Measurements from ENCODE around the gene PITPNC1.

DNA sequence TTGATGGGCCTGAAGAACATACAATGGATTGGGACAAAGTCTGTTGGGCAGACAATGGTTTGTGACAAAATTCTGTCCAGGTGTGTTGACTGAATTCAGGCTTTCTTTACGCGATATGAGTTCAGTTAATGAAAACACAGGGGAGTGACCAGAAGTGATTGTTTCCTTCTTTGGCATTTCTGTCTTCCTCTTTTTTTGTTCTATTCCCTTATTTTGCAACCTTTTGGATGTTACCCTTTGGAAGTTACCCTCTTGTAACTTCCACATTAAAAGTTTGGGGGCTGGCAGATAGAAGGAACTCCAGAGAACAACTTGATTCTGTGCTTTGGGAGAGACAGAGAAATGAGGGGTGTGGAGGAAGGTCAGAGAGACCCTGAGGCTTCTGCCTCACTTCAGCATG is 126.7 kb downstream of the PITPNC1 start:
- TF ChIP-seq MAZ (IDR thresholded peaks at IDR 0.05; ENCODE audit: borderline replicate concordance, low read depth, low read length) (no peak), MAZ (CRISPR knock-in tag; IDR thresholded peaks at IDR 0.05; ENCODE audit: low read depth) (no peak), SUZ12 (IDR thresholded peaks at IDR 0.05; ENCODE audit: low read depth, low read length) (no peak), ZNF614 (CRISPR knock-in tag; IDR thresholded peaks at IDR 0.05; ENCODE audit: borderline replicate concordance) (no peak), ZNF776 (CRISPR knock-in tag; IDR thresholded peaks at IDR 0.05) (no peak), EP300 (IDR thresholded peaks at IDR 0.05; ENCODE audit: low read depth in 2 of 2, low read length in 2 of 2) (no peak), EP300 (CRISPR knock-in tag; IDR thresholded peaks at IDR 0.05; ENCODE audit: borderline replicate concordance) (no peak), SP5 (CRISPR knock-in tag; IDR thresholded peaks at IDR 0.05; ENCODE audit: borderline replicate concordance, low read depth) (no peak), POLR2A (IDR thresholded peaks at IDR 0.05; ENCODE audit: insufficient read depth in 1 of 2, low read depth in 2 of 2, low read length in 2 of 2) (no peak), CENPT (CRISPR knock-in tag; IDR thresholded peaks at IDR 0.05; ENCODE audit: low read depth) (no peak), ARHGAP35 (CRISPR knock-in tag; IDR thresholded peaks at IDR 0.05; ENCODE audit: borderline replicate concordance) (no peak)
- TF ChIP-seq, protein P1, sequence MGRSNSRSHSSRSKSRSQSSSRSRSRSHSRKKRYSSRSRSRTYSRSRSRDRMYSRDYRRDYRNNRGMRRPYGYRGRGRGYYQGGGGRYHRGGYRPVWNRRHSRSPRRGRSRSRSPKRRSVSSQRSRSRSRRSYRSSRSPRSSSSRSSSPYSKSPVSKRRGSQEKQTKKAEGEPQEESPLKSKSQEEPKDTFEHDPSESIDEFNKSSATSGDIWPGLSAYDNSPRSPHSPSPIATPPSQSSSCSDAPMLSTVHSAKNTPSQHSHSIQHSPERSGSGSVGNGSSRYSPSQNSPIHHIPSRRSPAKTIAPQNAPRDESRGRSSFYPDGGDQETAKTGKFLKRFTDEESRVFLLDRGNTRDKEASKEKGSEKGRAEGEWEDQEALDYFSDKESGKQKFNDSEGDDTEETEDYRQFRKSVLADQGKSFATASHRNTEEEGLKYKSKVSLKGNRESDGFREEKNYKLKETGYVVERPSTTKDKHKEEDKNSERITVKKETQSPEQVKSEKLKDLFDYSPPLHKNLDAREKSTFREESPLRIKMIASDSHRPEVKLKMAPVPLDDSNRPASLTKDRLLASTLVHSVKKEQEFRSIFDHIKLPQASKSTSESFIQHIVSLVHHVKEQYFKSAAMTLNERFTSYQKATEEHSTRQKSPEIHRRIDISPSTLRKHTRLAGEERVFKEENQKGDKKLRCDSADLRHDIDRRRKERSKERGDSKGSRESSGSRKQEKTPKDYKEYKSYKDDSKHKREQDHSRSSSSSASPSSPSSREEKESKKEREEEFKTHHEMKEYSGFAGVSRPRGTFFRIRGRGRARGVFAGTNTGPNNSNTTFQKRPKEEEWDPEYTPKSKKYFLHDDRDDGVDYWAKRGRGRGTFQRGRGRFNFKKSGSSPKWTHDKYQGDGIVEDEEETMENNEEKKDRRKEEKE (IDR thresholded peaks at IDR 0.05), result no peak
